Activated CD8-positive, alpha-beta T cell treated with anti-CD3 and anti-CD28 coated beads for 36 hours (primary cell): Measurements from ENCODE around the gene TGFB1. TPM values are rescaled to one million over a fixed set of nuclear protein-coding genes. Genes with fewer than 3 reads are reported as not detected.

ENCODE experiments used
- ATAC-seq: fragments of 200-7000 bp; cut with Tn5 transposase; one replicate; pipeline ENCODE4 v1.10.0; 2021; ENCODE audit warnings: mild to moderate bottlenecking, moderate library complexity
- CTCF ChIA-PET: fragments of 350-600 bp; sonication (Branson Sonifier 250); formaldehyde crosslinking; loops from one replicate; lab custom pipeline; 2021; ENCODE audit warnings: antibody characterized with exemption; lab: Charles Lee
- POLR2A ChIA-PET: fragments of 350-600 bp; sonication (Branson Sonifier 250); formaldehyde crosslinking; loops from one replicate; lab custom pipeline; 2021; ENCODE audit warnings: antibody characterized with exemption; lab: Charles Lee
- DNase-seq: peaks from one replicate; pipeline ENCODE4 v3.0.0-alpha.2; 2020
- H3K27ac Mint-ChIP-seq: one replicate; pipeline ENCODE4 v1.8.0; 2021; ENCODE audit warnings: mild to moderate bottlenecking, mixed read lengths
- H3K27me3 Mint-ChIP-seq: one replicate; pipeline ENCODE4 v1.8.0; 2021; ENCODE audit warnings: mixed read lengths
- H3K36me3 Mint-ChIP-seq: one replicate; pipeline ENCODE4 v1.8.0; 2021; ENCODE audit warnings: low read depth, mixed read lengths
- H3K4me1 Mint-ChIP-seq: one replicate; pipeline ENCODE4 v1.8.0; 2021; ENCODE audit warnings: low read depth, mixed read lengths
- H3K4me3 Mint-ChIP-seq: one replicate; pipeline ENCODE4 v1.8.0; 2021; ENCODE audit warnings: mild to moderate bottlenecking, moderate library complexity, mixed read lengths
- H3K9me3 Mint-ChIP-seq: one replicate; pipeline ENCODE4 v1.8.0; 2021; ENCODE audit warnings: mixed read lengths
- intact Hi-C: fragments of 100-400 bp; cut with micrococcal nuclease; formaldehyde crosslinking; loops from one replicate; pipeline ENCODE4 v1.10.0; 2022
- total RNA-seq, 2 experiments: library from RNA; stranded (reverse); gene quantifications; one replicate each; pipeline ENCODE4 v1.2.3, GENCODE V29; 2021
- TF ChIP-seq, protein P1 (sequence below): fragments of 200-600 bp; IDR thresholded peaks from one replicate; pipeline ENCODE4 v1.8.0; 2022; ENCODE audit warnings: antibody characterized with exemption, mild to moderate bottlenecking

TGFB1 gene
- total RNA-seq, 2 experiments from 2014 or later: 112 to 123 TPM

DNA sequence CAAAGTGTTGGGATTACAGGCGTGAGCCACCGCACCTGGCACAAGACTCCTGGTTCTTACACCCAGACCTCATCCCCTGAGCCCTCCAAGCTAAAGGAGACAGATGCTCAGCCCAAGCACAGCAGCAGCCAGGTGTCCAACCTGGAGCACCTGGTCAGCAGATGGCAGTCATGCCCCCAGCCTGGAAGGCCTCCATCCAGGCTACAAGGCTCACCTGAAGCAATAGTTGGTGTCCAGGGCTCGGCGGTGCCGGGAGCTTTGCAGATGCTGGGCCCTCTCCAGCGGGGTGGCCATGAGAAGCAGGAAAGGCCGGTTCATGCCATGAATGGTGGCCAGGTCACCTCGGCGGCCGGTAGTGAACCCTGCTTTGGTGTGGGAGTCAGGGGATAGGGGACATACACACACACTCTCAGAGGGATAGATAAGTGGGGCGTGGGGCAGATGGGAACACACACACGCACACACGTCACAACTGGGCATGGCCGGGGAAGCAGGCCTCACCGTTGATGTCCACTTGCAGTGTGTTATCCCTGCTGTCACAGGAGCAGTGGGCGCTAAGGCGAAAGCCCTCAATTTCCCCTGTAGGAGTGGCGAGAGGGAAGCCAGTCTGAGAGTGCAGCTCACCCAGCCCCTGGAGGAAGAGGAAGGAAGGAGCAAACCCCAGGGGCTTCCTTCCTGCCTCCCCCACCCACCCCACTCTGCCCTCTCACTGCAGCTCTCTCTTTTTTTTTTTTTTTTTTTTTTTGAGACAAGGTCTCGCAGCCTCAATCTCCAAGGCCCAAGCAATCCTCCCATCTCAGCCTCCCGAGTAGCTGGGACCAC is 11.8 kb downstream of the TGFB1 start:
- Mint-ChIP-seq H3K4me3 (no peak overlapping the region), H3K9me3 (no peaks in the 10 kb centered on the region), H3K36me3 (peaks cover 51% of the 10 kb centered on the region), H3K4me1 (peaks cover 34% of the 10 kb centered on the region), H3K27ac (peak overlapping the region; percentile 69), H3K27me3 (no peaks in the 10 kb centered on the region)
- intact Hi-C loops: no loop called here
- ATAC-seq (no peak), DNase-seq (no peak)
- TF ChIP-seq, protein P1, sequence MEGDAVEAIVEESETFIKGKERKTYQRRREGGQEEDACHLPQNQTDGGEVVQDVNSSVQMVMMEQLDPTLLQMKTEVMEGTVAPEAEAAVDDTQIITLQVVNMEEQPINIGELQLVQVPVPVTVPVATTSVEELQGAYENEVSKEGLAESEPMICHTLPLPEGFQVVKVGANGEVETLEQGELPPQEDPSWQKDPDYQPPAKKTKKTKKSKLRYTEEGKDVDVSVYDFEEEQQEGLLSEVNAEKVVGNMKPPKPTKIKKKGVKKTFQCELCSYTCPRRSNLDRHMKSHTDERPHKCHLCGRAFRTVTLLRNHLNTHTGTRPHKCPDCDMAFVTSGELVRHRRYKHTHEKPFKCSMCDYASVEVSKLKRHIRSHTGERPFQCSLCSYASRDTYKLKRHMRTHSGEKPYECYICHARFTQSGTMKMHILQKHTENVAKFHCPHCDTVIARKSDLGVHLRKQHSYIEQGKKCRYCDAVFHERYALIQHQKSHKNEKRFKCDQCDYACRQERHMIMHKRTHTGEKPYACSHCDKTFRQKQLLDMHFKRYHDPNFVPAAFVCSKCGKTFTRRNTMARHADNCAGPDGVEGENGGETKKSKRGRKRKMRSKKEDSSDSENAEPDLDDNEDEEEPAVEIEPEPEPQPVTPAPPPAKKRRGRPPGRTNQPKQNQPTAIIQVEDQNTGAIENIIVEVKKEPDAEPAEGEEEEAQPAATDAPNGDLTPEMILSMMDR: peak; percentile 14
- ChIA-PET POLR2A (interaction anchor here (1.3 kb wide), 1 partner anchor 58 kb away, joined by 3 read pairs; no protein-coding TSS in a partner anchor), CTCF (interaction anchor here (0.6 kb wide), 1 partner anchor 58 kb away, joined by 3 read pairs; no protein-coding TSS in a partner anchor)

DNA sequence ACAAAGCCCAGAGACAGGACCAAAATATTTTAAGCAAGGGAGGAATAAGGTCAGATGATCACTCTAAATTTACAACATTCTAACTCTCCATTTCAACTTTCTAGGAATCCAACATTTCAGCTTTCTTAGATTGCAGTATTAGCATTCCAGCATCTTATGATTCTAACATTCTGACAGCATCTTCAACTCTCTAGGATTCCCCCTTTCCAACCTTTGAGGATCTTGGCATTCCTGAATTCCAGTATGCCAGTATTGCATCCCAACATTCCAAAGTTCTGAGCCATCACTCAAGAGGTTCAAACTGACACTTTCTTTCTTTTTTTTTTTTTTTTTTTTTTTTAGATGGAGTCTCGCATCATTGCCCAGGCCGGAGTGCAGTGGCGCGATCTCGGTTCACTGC is 13.8 kb downstream of the TGFB1 start:
- no peaks in the 10 kb centered on the region for H3K27me3 Mint-ChIP-seq
- no peaks in the 10 kb centered on the region for H3K9me3 Mint-ChIP-seq
- H3K4me1 Mint-ChIP-seq: peaks cover 36% of the 10 kb centered on the region
- peaks cover 46% of the 10 kb centered on the region for H3K36me3 Mint-ChIP-seq
- TF ChIP-seq, protein P1: no peak
- H3K4me3 Mint-ChIP-seq: no peak overlapping the region
- ChIA-PET CTCF (no interaction called here), POLR2A (interaction anchor here (0.9 to 2.0 kb wide), 3 partner anchors 8 to 11 kb away, joined by 4 to 10 read pairs (median 9); no protein-coding TSS in a partner anchor)
- ATAC-seq (no peak), DNase-seq (no peak)
- intact Hi-C loops: no loop called here
- H3K27ac Mint-ChIP-seq: no peak overlapping the region

DNA sequence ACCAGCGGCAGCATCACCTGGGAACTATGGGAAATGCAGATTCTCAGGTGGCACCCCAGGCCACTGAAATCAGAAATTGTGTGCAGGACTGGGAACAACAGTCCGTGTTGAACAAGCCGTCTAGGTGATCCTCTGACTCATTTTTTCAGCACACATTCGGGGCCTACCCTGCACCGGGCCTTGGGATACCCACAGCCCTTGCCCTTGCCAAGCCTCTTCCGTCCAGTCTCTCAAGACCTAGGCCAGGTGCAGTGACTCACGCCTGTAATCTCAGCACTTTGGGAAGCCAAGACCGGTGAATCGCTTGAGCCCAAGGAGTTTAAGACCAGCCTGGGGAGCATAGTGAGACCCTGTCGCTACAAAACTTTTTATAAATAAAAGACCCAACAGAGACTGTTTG is 18.3 kb downstream of the TGFB1 start:
- CTCF ChIA-PET: interaction anchor here (0.9 to 1.6 kb wide), 2 partner anchors 9 to 27 kb away, joined by 3 to 7 read pairs; no protein-coding TSS in a partner anchor
- ATAC-seq: no peak
- Mint-ChIP-seq H3K36me3 (peaks cover 43% of the 10 kb centered on the region), H3K27ac (no peak overlapping the region), H3K4me3 (no peak overlapping the region), H3K4me1 (peaks cover 37% of the 10 kb centered on the region), H3K27me3 (no peaks in the 10 kb centered on the region), H3K9me3 (no peaks in the 10 kb centered on the region)
- no peak for DNase-seq
- intact Hi-C loops: no loop called here
- POLR2A ChIA-PET: interaction anchor here (0.6 to 1.0 kb wide), 2 partner anchors 9 to 14 kb away, joined by 3 to 4 read pairs; no protein-coding TSS in a partner anchor
- TF ChIP-seq, protein P1: no peak

DNA sequence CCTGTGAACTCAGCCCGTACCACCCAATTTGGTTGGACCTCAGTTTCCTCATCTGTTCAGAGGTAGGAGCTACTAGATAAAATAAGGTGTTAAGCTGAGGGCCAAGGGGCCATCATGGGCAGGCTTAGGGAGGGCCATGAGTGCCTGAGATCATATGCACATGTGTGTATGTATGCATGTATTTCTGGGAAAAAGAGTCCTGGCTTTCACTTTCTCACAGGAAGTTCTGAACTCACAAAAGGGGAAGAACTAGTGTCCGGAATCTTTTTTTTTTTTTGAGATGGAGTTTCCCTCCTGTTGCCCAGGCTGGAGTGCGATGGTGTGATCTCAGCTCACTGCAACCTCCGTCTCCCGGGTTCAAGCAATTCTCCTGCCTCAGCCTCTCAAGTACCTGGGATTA is 18.9 kb downstream of the TGFB1 start:
- H3K4me3 Mint-ChIP-seq: no peak overlapping the region
- peaks cover 39% of the 10 kb centered on the region for H3K4me1 Mint-ChIP-seq
- peak overlapping the region; percentile 34 for H3K27ac Mint-ChIP-seq
- ATAC-seq (no peak), DNase-seq (no peak)
- TF ChIP-seq, protein P1: no peak
- intact Hi-C loops: no loop called here
- ChIA-PET POLR2A (interaction anchor here (0.6 to 0.7 kb wide), 2 partner anchors 18 to 74 kb away, joined by 3 to 4 read pairs; partner anchors contain the start of gene TGFB1), CTCF (interaction anchor here (0.9 to 1.6 kb wide), 2 partner anchors 10 to 26 kb away, joined by 3 to 7 read pairs; no protein-coding TSS in a partner anchor)
- peaks cover 41% of the 10 kb centered on the region for H3K36me3 Mint-ChIP-seq
- no peaks in the 10 kb centered on the region for H3K9me3 Mint-ChIP-seq
- no peaks in the 10 kb centered on the region for H3K27me3 Mint-ChIP-seq

DNA sequence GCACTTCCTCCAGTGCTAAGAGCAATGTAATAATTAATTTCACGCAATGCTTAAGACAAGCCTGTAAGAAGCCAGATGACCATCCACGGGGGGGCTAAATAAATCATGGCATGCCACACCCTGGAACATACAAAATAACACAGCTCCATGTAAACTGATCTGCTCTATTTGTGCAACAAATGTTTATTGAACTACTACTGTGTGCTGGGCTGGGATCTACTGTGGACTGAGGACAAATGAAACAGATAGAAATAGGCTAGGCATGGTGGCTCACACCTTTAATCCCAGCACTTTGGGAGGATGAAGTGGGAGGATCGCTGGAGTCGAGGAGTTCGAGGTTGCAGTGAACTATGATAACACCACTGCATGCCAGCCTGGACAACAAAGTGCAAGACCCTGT is 21.3 kb downstream of the TGFB1 start:
- Mint-ChIP-seq H3K27me3 (no peaks in the 10 kb centered on the region), H3K9me3 (no peaks in the 10 kb centered on the region), H3K4me1 (peaks cover 48% of the 10 kb centered on the region), H3K36me3 (peaks cover 48% of the 10 kb centered on the region), H3K4me3 (no peak overlapping the region), H3K27ac (peak overlapping the region; percentile 26)
- POLR2A ChIA-PET: interaction anchor here (0.8 to 2.1 kb wide), 3 partner anchors 16 to 96 kb away, joined by 3 to 5 read pairs (median 3); no protein-coding TSS in a partner anchor
- CTCF ChIA-PET: no interaction called here
- ATAC-seq (no peak), DNase-seq (no peak)
- intact Hi-C loops: no loop called here
- TF ChIP-seq, protein P1: no peak
